Left cardiac atrium (tissue), 4 donors: ENCODE measurements around the gene PRKCI. TPM values are rescaled to one million over a fixed set of nuclear protein-coding genes. Genes with fewer than 3 reads are reported as not detected.
"Not testable (repeated sequence)": the region's sequence is repeated elsewhere in the genome, so short reads cannot be mapped to it uniquely, and the experiment has no call there.

Experiments used
- ATAC-seq, 2 donors: fragments of 200-7000 bp; cut with Tn5 transposase; one replicate each; pipeline ENCODE4 v1.9.1; 2020; ENCODE audit warnings: mild to moderate bottlenecking in 2 of 2, moderate library complexity in 2 of 2
- DNase-seq: peaks from one replicate; pipeline ENCODE4 v3.0.0-alpha.2; 2020
- intact Hi-C, 2 donors: fragments of 100-400 bp; cut with DNase I; formaldehyde crosslinking; loops; one replicate each; pipeline versions ENCODE4 v1.14.1 to v1.15.1; 2022 to 2023
- total RNA-seq, 2 donors: library from RNA; stranded (reverse); fragmentation: NEBNext Ultra II Directional; extraction: Animal tissue kit (Norgen Biotek cat#: 25700); gene quantifications; one replicate each; pipeline ENCODE4 v1.2.1, GENCODE V29; 2021
- donor health status: DM: no; HTN: yes; CAD: no.
- donor health status: DM: no; HTN: yes; CAD: no; lungs with severe emphysema.
- donor health status: DM: yes; HTN: yes; CAD: no.
- donor health status: Dilated cardiomyopathy.

PRKCI gene
- total RNA-seq, 2 donors from 2014 or later, result 16.1 to 17.6 TPM

GRCh38 chr3:170275832-170276231, 53.6 kb downstream of the PRKCI start:
- no peak for ATAC-seq
- no peak for DNase-seq
- intact Hi-C loops, result no loop called here

GRCh38 chr3:170277311-170277710, 55.1 kb downstream of the PRKCI start:
- intact Hi-C loops, ATAC-seq, DNase-seq: not testable (repeated sequence)

- intact Hi-C loops, result no loop called here
- ATAC-seq (no peak), DNase-seq (no peak)
Measured at GRCh38 chr3:170277833-170278580, 55.8 kb downstream of the PRKCI start.

- DNase-seq (no peak), ATAC-seq (no peak)
- intact Hi-C loops, result no loop called here
Measured at GRCh38 chr3:170278627-170279026, 56.4 kb downstream of the PRKCI start.

- intact Hi-C loops, result no loop called here
- DNase-seq (no peak), ATAC-seq (no peak)
Measured at GRCh38 chr3:170290194-170290593, 68.0 kb downstream of the PRKCI start.

- ATAC-seq (no peak), DNase-seq (no peak)
- intact Hi-C loops, result no loop called here
Measured at GRCh38 chr3:170295586-170295985, 73.4 kb downstream of the PRKCI start.

- DNase-seq (no peak), ATAC-seq (no peak)
- intact Hi-C loops, result no loop called here
Measured at GRCh38 chr3:170296703-170297102, 74.5 kb downstream of the PRKCI start.

GRCh38 chr3:170301405-170301804, 79.2 kb downstream of the PRKCI start:
- ATAC-seq (peak in 1 of 2 donors; percentile 12), DNase-seq (no peak)
- intact Hi-C loops, result no loop called here

- ATAC-seq (no peak), DNase-seq (no peak)
- intact Hi-C loops, result no loop called here
Measured at GRCh38 chr3:170302008-170302407, 79.8 kb downstream of the PRKCI start.

- ATAC-seq (no peak), DNase-seq (no peak)
- intact Hi-C loops, result loop anchor here in 1 of 2 donors (5.0 kb wide), 1 partner anchor 106 kb away; no protein-coding TSS in a partner anchor
Measured at GRCh38 chr3:170306015-170306414, 83.8 kb downstream of the PRKCI start.

- intact Hi-C loops, result loop anchor here in 1 of 2 donors (5.0 kb wide), 1 partner anchor 104 kb away; no protein-coding TSS in a partner anchor
- no peak for ATAC-seq
- DNase-seq, result no peak
Measured at GRCh38 chr3:170307671-170308405, 85.6 kb downstream of the PRKCI start.

- intact Hi-C loops, result loop anchor here in 1 of 2 donors (5.0 kb wide), 1 partner anchor 103 kb away; no protein-coding TSS in a partner anchor
- no peak for DNase-seq
- ATAC-seq, result no peak
Measured at GRCh38 chr3:170309046-170309445, 86.8 kb downstream of the PRKCI start.

GRCh38 chr3:170317954-170318353, 95.7 kb downstream of the PRKCI start:
- no peak for DNase-seq
- intact Hi-C loops, result no loop called here
- no peak for ATAC-seq

- intact Hi-C loops, result no loop called here
- DNase-seq (no peak), ATAC-seq (no peak)
Measured at GRCh38 chr3:170320461-170321121, 98.4 kb downstream of the PRKCI start.

GRCh38 chr3:170321321-170322034, 99.3 kb downstream of the PRKCI start:
- ATAC-seq (no peak), DNase-seq (no peak)
- intact Hi-C loops, result no loop called here

GRCh38 chr3:170322566-170323269, 100.5 kb downstream of the PRKCI start:
- no peak for DNase-seq
- intact Hi-C loops, result no loop called here
- no peak for ATAC-seq

- DNase-seq, result no peak
- intact Hi-C loops, result no loop called here
Measured at GRCh38 chr3:170323331-170323730, 101.1 kb downstream of the PRKCI start.

GRCh38 chr3:170324962-170325361, 102.7 kb downstream of the PRKCI start:
- no peak for ATAC-seq
- DNase-seq, result no peak
- intact Hi-C loops, result no loop called here

More at GRCh38 chr3:170323331-170323730, 101.1 kb downstream of the PRKCI start:
- no peak for ATAC-seq
